Panc1 (cell line): ENCODE data around the gene SH3D19. TPM values are rescaled to one million over a fixed set of nuclear protein-coding genes. Genes with fewer than 3 reads are reported as not detected.

ENCODE experiments used
- ATAC-seq: fragments of 200-7000 bp; cut with Tn5 transposase; 2 replicates; pipeline ENCODE4 v1.9.1; 2020; ENCODE audit warnings: mild to moderate bottlenecking, moderate library complexity
- Bru-seq: library from RNA; stranded (reverse); fragments of 400-500 nt; gene quantifications from one replicate; lab custom pipeline; 2021; lab: Mats Ljungman, UMichigan
- BruChase-seq, 2 experiments: library from RNA; stranded (reverse); fragments of 400-500 nt; gene quantifications; one replicate each; lab custom pipeline; 2021; lab: Mats Ljungman, UMichigan
- BruUV-seq: library from RNA; stranded (reverse); fragments of 400-500 nt; replicated peaks from 2 replicates; lab custom pipeline; 2021; lab: Mats Ljungman, UMichigan
- CTCF ChIA-PET: fragments of 300-600 bp; sonication (Branson Sonifier 250); formaldehyde crosslinking; loops from one replicate; lab custom pipeline; 2022; ENCODE audit warnings: antibody characterized with exemption; lab: Charles Lee
- POLR2A ChIA-PET: fragments of 300-600 bp; sonication (Branson Sonifier 250); formaldehyde crosslinking; loops from one replicate; lab custom pipeline; 2022; ENCODE audit warnings: antibody characterized with exemption; lab: Charles Lee
- DNase-seq: peaks from one replicate; pipeline ENCODE4 v3.0.0-alpha.2; 2010; ENCODE audit warnings: low read depth, low spot score
- H3K27ac ChIP-seq: 2 replicates; pipeline ENCODE4 v1.5.1; 2011; ENCODE audit warnings: mild to moderate bottlenecking, low read length, inconsistent platforms
- H3K27me3 ChIP-seq: fragments of 200-500 bp; sonication (Bioruptor generic); 2 replicates; pipeline ENCODE4 v1.6.0; 2014; ENCODE audit warnings: low read length, inconsistent platforms; ENCODE audit not compliant: control insufficient read depth, insufficient read depth
- H3K36me3 ChIP-seq: fragments of 200-500 bp; sonication (Bioruptor generic); 2 replicates; pipeline ENCODE4 v1.5.1; 2014; ENCODE audit warnings: inconsistent platforms, mild to moderate bottlenecking, low read length, moderate library complexity; ENCODE audit not compliant: control insufficient read depth, insufficient read depth
- H3K4me1 ChIP-seq: 2 replicates; pipeline ENCODE4 v1.5.1; 2011; ENCODE audit warnings: inconsistent platforms, mild to moderate bottlenecking, low read length, moderate library complexity; ENCODE audit not compliant: control insufficient read depth, insufficient read depth
- H3K4me3 ChIP-seq, 2 experiments: 2 replicates each; pipeline ENCODE4 v1.5.1; 2011 to 2012; ENCODE audit warnings: low read depth in 2 of 2, low read length in 2 of 2, mild to moderate bottlenecking in 2 of 2, inconsistent platforms in 1 of 2, moderate library complexity in 1 of 2
- H3K9me3 ChIP-seq: fragments of 200-500 bp; sonication (Bioruptor generic); 2 replicates; pipeline ENCODE4 v1.5.1; 2014; ENCODE audit warnings: low read depth, mild to moderate bottlenecking, inconsistent platforms, low read length, moderate library complexity; ENCODE audit not compliant: control insufficient read depth, insufficient read depth
- POLR2AphosphoS5 ChIP-seq: IDR thresholded peaks from 2 replicates; pipeline ENCODE4 v1.6.1; 2012; ENCODE audit warnings: mild to moderate bottlenecking, low read depth, low read length, moderate library complexity
- SIN3A ChIP-seq: IDR thresholded peaks from 2 replicates; pipeline ENCODE4 v1.6.1; 2012; ENCODE audit warnings: low read depth, mild to moderate bottlenecking, low read length, moderate library complexity, borderline replicate concordance; ENCODE audit not compliant: insufficient read depth
- TCF7L2 ChIP-seq: IDR thresholded peaks from 2 replicates; pipeline ENCODE4 v1.6.1; 2011; ENCODE audit warnings: mild to moderate bottlenecking, low read depth, low read length, inconsistent platforms
- in situ Hi-C: cut with HindIII; loops from 2 replicates; pipeline ENCODE4 v1.10.0; 2016; ENCODE audit warnings: low sequenced_read_pairs, low pct_unique_long_range_greater_than_20kb
- intact Hi-C: fragments of 100-400 bp; cut with micrococcal nuclease; formaldehyde crosslinking; loops from one replicate; pipeline ENCODE4 v1.10.0; 2022; ENCODE audit not compliant: unreplicated experiment
- long read RNA-seq: library from polyadenylated mRNA; unstranded; transcript quantifications from one replicate; pipeline ENCODE4 v2.0.0, GENCODE V29; 2021; ENCODE audit not compliant: unreplicated experiment
- polyA plus RNA-seq: library from polyadenylated mRNA; unstranded; fragments of >200 nt; gene quantifications from one replicate; pipeline ENCODE4 v1.2.1, GENCODE V29; 2012; ENCODE audit warnings: missing spikeins; ENCODE audit not compliant: insufficient read length
- total RNA-seq: library from RNA; stranded (reverse); gene quantifications from one replicate; pipeline ENCODE4 v1.2.1, GENCODE V29; 2021; ENCODE audit not compliant: unreplicated experiment
- TF ChIP-seq, protein P1 (sequence below), 2 experiments: IDR thresholded peaks; 2 replicates each; pipeline ENCODE4 v1.6.1; 2011 to 2012; ENCODE audit warnings: low read depth in 2 of 2, control low read depth in 1 of 2, low read length in 1 of 2, mild to moderate bottlenecking in 1 of 2, moderate library complexity in 1 of 2; ENCODE audit not compliant: insufficient read depth in 1 of 2
- TF ChIP-seq, protein P2 (sequence below): fragments of 450-650 bp; IDR thresholded peaks from 2 replicates; pipeline ENCODE4 v1.5.1; 2017; ENCODE audit warnings: mild to moderate bottlenecking

SH3D19 gene, protein sequence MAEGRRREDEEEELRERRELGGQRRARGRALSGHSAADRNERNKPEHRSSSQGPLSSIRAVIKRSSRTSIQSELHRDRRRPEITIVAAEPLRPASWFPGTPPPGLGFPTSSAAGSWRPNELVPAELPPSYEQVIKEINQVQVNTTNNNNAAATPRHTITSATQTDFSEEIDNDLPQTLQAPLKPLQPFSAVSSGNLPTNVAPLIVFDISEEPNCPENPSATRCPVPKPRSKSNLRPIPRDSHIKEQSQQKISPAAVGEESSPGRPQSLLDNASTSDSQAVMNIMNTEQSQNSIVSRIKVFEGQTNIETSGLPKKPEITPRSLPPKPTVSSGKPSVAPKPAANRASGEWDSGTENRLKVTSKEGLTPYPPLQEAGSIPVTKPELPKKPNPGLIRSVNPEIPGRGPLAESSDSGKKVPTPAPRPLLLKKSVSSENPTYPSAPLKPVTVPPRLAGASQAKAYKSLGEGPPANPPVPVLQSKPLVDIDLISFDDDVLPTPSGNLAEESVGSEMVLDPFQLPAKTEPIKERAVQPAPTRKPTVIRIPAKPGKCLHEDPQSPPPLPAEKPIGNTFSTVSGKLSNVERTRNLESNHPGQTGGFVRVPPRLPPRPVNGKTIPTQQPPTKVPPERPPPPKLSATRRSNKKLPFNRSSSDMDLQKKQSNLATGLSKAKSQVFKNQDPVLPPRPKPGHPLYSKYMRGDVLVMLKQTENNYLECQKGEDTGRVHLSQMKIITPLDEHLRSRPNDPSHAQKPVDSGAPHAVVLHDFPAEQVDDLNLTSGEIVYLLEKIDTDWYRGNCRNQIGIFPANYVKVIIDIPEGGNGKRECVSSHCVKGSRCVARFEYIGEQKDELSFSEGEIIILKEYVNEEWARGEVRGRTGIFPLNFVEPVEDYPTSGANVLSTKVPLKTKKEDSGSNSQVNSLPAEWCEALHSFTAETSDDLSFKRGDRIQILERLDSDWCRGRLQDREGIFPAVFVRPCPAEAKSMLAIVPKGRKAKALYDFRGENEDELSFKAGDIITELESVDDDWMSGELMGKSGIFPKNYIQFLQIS
- total RNA-seq (19.8 TPM), Bru-seq, nascent RNA (percentile 69 among the genes with signal in this experiment), BruChase-seq, experiment 1, labeled RNA remaining after a 2-hour chase (percentile 62 among the genes with signal in this experiment), BruChase-seq, experiment 2, labeled RNA remaining after a 6-hour chase (percentile 68 among the genes with signal in this experiment)
- 8.8 TPM for polyA plus RNA-seq
- long read RNA-seq, full-length matches to known transcripts, result 5 of 43 reads
- long read RNA-seq, partial matches to known transcripts, result 10 of 43 reads
- long read RNA-seq, other reads (novel, unspliced or antisense), result 28 of 43 reads

DNA sequence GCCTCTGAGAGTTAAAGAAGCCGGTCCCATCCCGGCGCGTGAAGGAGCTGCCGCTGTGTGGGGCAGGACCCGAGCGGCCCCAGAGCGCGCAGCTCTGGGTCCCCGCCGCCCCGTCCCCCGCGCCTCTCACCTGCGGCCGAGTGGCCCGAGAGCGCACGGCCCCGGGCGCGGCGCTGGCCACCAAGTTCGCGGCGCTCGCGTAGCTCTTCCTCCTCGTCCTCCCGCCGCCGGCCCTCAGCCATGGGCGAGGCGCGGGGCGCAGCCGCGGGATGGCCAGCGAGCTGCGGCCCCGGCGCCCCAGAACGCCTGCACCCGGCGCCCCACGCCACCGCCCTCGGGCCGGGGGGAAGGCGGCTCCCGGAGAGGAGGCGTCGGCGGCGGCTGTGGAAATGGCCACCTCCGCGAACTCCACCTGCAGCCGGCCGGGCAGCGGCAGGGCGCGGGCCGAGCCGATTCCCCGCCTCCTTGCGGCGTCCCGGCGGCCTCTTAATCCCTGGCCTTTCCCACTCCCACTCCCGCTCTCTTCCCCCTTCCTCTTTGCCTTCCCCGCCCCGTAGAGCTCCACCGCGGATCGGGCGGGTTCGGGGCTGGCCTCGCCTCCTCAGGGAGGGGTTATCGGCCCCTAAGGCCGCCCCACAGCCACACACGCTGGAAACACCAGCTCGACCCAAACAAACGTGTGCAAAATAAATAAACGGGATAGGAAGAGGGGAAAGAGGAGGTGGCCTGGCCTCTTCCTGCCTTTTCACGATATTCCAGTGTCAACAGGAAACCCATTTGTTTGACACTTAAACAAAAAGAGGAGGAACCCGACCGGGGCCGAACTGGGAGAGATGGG lies at the start of gene SH3D19:
Gene SH3D19 (minus strand): TSS at position 495 of the 838 bp plus-strand sequence. CDS start 253 bp downstream, at position 242.
- Histone ChIP-seq H3K36me3 (no peaks in the 10 kb centered on the region; the same call in 1 of the 2 replicates), H3K4me1 (peaks cover 19% of the 10 kb centered on the region), H3K27me3 (no peaks in the 10 kb centered on the region), H3K9me3 (no peaks in the 10 kb centered on the region), H3K4me3 (peak within 1 kb of the TSS; percentile 61 to 68), H3K27ac (peak within 1 kb of the TSS; percentile 73)
- intact Hi-C loops, result no loop called here
- in situ Hi-C loops, result no loop called here
- TF ChIP-seq TCF7L2, result 0 out of 2 replicates have a peak, but pooled peaks have one; percentile 25
- 0 out of 2 replicates have a peak, but pooled peaks have one; percentile 22 for TF ChIP-seq POLR2AphosphoS5
- TF ChIP-seq, protein P1, sequence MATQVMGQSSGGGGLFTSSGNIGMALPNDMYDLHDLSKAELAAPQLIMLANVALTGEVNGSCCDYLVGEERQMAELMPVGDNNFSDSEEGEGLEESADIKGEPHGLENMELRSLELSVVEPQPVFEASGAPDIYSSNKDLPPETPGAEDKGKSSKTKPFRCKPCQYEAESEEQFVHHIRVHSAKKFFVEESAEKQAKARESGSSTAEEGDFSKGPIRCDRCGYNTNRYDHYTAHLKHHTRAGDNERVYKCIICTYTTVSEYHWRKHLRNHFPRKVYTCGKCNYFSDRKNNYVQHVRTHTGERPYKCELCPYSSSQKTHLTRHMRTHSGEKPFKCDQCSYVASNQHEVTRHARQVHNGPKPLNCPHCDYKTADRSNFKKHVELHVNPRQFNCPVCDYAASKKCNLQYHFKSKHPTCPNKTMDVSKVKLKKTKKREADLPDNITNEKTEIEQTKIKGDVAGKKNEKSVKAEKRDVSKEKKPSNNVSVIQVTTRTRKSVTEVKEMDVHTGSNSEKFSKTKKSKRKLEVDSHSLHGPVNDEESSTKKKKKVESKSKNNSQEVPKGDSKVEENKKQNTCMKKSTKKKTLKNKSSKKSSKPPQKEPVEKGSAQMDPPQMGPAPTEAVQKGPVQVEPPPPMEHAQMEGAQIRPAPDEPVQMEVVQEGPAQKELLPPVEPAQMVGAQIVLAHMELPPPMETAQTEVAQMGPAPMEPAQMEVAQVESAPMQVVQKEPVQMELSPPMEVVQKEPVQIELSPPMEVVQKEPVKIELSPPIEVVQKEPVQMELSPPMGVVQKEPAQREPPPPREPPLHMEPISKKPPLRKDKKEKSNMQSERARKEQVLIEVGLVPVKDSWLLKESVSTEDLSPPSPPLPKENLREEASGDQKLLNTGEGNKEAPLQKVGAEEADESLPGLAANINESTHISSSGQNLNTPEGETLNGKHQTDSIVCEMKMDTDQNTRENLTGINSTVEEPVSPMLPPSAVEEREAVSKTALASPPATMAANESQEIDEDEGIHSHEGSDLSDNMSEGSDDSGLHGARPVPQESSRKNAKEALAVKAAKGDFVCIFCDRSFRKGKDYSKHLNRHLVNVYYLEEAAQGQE (IDR thresholded peaks at IDR 0.05; ENCODE audit: insufficient read depth in 1 of 2, low read depth in 2 of 2, low read length in 1 of 2), result no peak
- ChIA-PET POLR2A (no interaction called here), CTCF (no interaction called here)
- no TSS peak for BruUV-seq
- ATAC-seq (peak; percentile 98), DNase-seq (no peak)

DNA sequence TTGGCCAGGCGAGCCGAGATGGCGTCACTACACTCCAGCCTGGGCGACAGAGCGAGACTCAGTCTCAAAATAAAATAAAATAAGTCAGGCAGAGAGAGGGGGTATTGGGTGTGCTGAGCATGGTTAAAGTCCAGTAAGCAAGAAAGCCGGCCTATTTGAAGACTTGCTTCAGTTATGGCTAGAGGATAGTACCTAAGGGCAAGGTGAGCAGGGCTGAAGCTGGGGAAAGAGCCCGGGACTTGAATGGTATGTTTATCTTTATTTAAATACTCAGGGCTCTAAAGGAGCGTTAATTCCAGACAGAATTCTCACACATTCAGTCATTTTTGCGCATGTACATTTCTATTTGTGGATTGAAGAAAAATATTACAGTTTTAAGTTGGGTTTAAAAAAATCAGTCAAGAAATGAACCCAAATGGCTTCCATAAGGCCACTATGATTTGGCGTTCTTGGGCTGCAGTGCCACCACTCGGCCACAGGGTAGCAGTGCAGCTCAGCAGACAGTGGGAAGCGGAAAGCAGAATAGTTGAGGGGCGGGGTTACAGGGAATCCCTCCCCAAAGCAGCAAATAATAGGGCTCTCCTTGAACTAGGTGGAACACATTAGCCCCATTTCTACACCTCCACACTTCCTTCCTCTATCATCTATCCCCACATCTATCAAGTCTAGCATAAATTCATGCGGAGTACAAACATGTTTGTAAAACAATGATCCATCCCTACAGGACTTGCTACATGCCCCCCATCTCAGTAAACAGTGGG lies 37.2 kb upstream of the SH3D19 start:
- H3K4me1 ChIP-seq, result no peaks in the 10 kb centered on the region
- no peaks in the 10 kb centered on the region for H3K27me3 ChIP-seq
- DNase-seq (peak; percentile 75), ATAC-seq (peak; percentile 99)
- no TSS peak for BruUV-seq
- TF ChIP-seq, protein P2, sequence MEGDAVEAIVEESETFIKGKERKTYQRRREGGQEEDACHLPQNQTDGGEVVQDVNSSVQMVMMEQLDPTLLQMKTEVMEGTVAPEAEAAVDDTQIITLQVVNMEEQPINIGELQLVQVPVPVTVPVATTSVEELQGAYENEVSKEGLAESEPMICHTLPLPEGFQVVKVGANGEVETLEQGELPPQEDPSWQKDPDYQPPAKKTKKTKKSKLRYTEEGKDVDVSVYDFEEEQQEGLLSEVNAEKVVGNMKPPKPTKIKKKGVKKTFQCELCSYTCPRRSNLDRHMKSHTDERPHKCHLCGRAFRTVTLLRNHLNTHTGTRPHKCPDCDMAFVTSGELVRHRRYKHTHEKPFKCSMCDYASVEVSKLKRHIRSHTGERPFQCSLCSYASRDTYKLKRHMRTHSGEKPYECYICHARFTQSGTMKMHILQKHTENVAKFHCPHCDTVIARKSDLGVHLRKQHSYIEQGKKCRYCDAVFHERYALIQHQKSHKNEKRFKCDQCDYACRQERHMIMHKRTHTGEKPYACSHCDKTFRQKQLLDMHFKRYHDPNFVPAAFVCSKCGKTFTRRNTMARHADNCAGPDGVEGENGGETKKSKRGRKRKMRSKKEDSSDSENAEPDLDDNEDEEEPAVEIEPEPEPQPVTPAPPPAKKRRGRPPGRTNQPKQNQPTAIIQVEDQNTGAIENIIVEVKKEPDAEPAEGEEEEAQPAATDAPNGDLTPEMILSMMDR, result peak; percentile 91
- no peak for TF ChIP-seq SIN3A
- TF ChIP-seq, protein P1 (IDR thresholded peaks at IDR 0.05; ENCODE audit: insufficient read depth in 1 of 2, low read depth in 2 of 2, low read length in 1 of 2), result no peak
- ChIA-PET CTCF (interaction anchor here (1.2 kb wide), 1 partner anchor 241 kb away, joined by 3 read pairs; no protein-coding TSS in a partner anchor), POLR2A (no interaction called here)
- in situ Hi-C loops, result no loop called here
- peak overlapping the region in 1 of 2 experiments; percentile 27; a peak in 2 of 4 replicates for H3K4me3 ChIP-seq
- H3K9me3 ChIP-seq, result no peaks in the 10 kb centered on the region
- H3K36me3 ChIP-seq, result no peaks in the 10 kb centered on the region
- no peak overlapping the region for H3K27ac ChIP-seq
- intact Hi-C loops, result loop anchor here (2.0 to 5.0 kb wide), 2 partner anchors 80 to 245 kb away; no protein-coding TSS in a partner anchor
